Measurements from ENCODE around the gene RELT. TPM values are rescaled to one million over a fixed set of nuclear protein-coding genes. Genes with fewer than 3 reads are reported as not detected.

The RELT gene
- total RNA-seq, 2 experiments from 2014 or later, result 22.0 to 24.6 TPM

GRCh38 chr11:73383249-73384124 lies 7.3 kb downstream of the RELT start:
- peaks cover 4% of the 10 kb centered on the region for H3K36me3 Mint-ChIP-seq (ENCODE audit: low read depth)
- peaks cover 81% of the 10 kb centered on the region for H3K4me1 Mint-ChIP-seq
- H3K9me3 Mint-ChIP-seq, result no peaks in the 10 kb centered on the region
- H3K4me3 Mint-ChIP-seq, result no peak overlapping the region
- H3K27ac Mint-ChIP-seq, result peak overlapping the region; percentile 89
- ChIA-PET CTCF (interaction anchor here (1.3 to 1.5 kb wide), 3 partner anchors 10 to 32 kb away, joined by 3 to 6 read pairs (median 4); no protein-coding TSS in a partner anchor), POLR2A (no interaction called here)
- no peaks in the 10 kb centered on the region for H3K27me3 Mint-ChIP-seq
- no peak for DNase-seq

GRCh38 chr11:73384125-73384441 lies 7.9 kb downstream of the RELT start:
- ChIA-PET POLR2A (no interaction called here), CTCF (interaction anchor here (1.3 to 1.9 kb wide), 2 partner anchors 9 to 12 kb away, joined by 8 to 9 read pairs; no protein-coding TSS in a partner anchor)
- H3K4me3 Mint-ChIP-seq, result no peak overlapping the region
- H3K36me3 Mint-ChIP-seq (ENCODE audit: low read depth), result peaks cover 4% of the 10 kb centered on the region
- peaks cover 75% of the 10 kb centered on the region for H3K4me1 Mint-ChIP-seq
- peak overlapping the region; percentile 89 for H3K27ac Mint-ChIP-seq
- H3K27me3 Mint-ChIP-seq, result no peaks in the 10 kb centered on the region
- H3K9me3 Mint-ChIP-seq, result no peaks in the 10 kb centered on the region
- DNase-seq, result no peak

GRCh38 chr11:73384531-73384871 lies 8.3 kb downstream of the RELT start:
- peak overlapping the region; percentile 26 for H3K4me3 Mint-ChIP-seq
- no peaks in the 10 kb centered on the region for H3K27me3 Mint-ChIP-seq
- no peaks in the 10 kb centered on the region for H3K9me3 Mint-ChIP-seq
- H3K27ac Mint-ChIP-seq, result peak overlapping the region; percentile 89
- ChIA-PET CTCF (interaction anchor here (1.2 to 1.9 kb wide), 4 partner anchors 9 to 33 kb away, joined by 5 to 9 read pairs (median 8); no protein-coding TSS in a partner anchor), POLR2A (no interaction called here)
- H3K4me1 Mint-ChIP-seq, result peaks cover 72% of the 10 kb centered on the region
- DNase-seq, result no peak
- H3K36me3 Mint-ChIP-seq (ENCODE audit: low read depth), result peaks cover 4% of the 10 kb centered on the region

- Mint-ChIP-seq H3K4me1 (peaks cover 70% of the 10 kb centered on the region), H3K27me3 (no peaks in the 10 kb centered on the region), H3K36me3 (ENCODE audit: low read depth) (peaks cover 8% of the 10 kb centered on the region), H3K4me3 (peak overlapping the region; percentile 26), H3K9me3 (no peaks in the 10 kb centered on the region), H3K27ac (peak overlapping the region; percentile 89)
- DNase-seq, result peak; percentile 49
- CTCF ChIA-PET, result interaction anchor here (1.2 to 1.9 kb wide), 5 partner anchors 8 to 276 kb away, joined by 3 to 9 read pairs (median 7); no protein-coding TSS in a partner anchor
- POLR2A ChIA-PET, result interaction anchor here (0.6 kb wide), 1 partner anchor 39 kb away, joined by 3 read pairs; no protein-coding TSS in a partner anchor
Measured at GRCh38 chr11:73384872-73385689, 8.9 kb downstream of the RELT start.

GRCh38 chr11:73386016-73386415 lies 9.8 kb downstream of the RELT start:
- peak overlapping the region; percentile 89 for H3K27ac Mint-ChIP-seq
- no peak for DNase-seq
- peaks cover 8% of the 10 kb centered on the region for H3K36me3 Mint-ChIP-seq (ENCODE audit: low read depth)
- H3K27me3 Mint-ChIP-seq, result no peaks in the 10 kb centered on the region
- H3K9me3 Mint-ChIP-seq, result no peaks in the 10 kb centered on the region
- peaks cover 69% of the 10 kb centered on the region for H3K4me1 Mint-ChIP-seq
- H3K4me3 Mint-ChIP-seq, result no peak overlapping the region
- POLR2A ChIA-PET, result no interaction called here
- CTCF ChIA-PET, result interaction anchor here (1.3 to 1.9 kb wide), 2 partner anchors 7 to 275 kb away, joined by 3 to 8 read pairs; no protein-coding TSS in a partner anchor

- H3K9me3 Mint-ChIP-seq, result no peaks in the 10 kb centered on the region
- peaks cover 66% of the 10 kb centered on the region for H3K4me1 Mint-ChIP-seq
- CTCF ChIA-PET, result interaction anchor here (1.0 kb wide), 1 partner anchor 35 kb away, joined by 5 read pairs; no protein-coding TSS in a partner anchor
- DNase-seq, result no peak
- peaks cover 8% of the 10 kb centered on the region for H3K36me3 Mint-ChIP-seq (ENCODE audit: low read depth)
- H3K4me3 Mint-ChIP-seq, result no peak overlapping the region
- no peaks in the 10 kb centered on the region for H3K27me3 Mint-ChIP-seq
- POLR2A ChIA-PET, result no interaction called here
- peak overlapping the region; percentile 89 for H3K27ac Mint-ChIP-seq
Measured at GRCh38 chr11:73386546-73386945, 10.3 kb downstream of the RELT start.

- peak overlapping the region; percentile 89 for H3K27ac Mint-ChIP-seq
- ChIA-PET POLR2A (no interaction called here), CTCF (interaction anchor here (1.4 kb wide), 1 partner anchor 239 kb away, joined by 3 read pairs; no protein-coding TSS in a partner anchor)
- peaks cover 58% of the 10 kb centered on the region for H3K4me1 Mint-ChIP-seq
- no peak for DNase-seq
- no peaks in the 10 kb centered on the region for H3K9me3 Mint-ChIP-seq
- H3K36me3 Mint-ChIP-seq (ENCODE audit: low read depth), result peaks cover 8% of the 10 kb centered on the region
- no peak overlapping the region for H3K4me3 Mint-ChIP-seq
- no peaks in the 10 kb centered on the region for H3K27me3 Mint-ChIP-seq
Measured at GRCh38 chr11:73387594-73388264, 11.5 kb downstream of the RELT start.

GRCh38 chr11:73388265-73389133 lies 12.3 kb downstream of the RELT start:
- H3K4me1 Mint-ChIP-seq, result peaks cover 53% of the 10 kb centered on the region
- no peaks in the 10 kb centered on the region for H3K27me3 Mint-ChIP-seq
- peaks cover 11% of the 10 kb centered on the region for H3K36me3 Mint-ChIP-seq (ENCODE audit: low read depth)
- no peaks in the 10 kb centered on the region for H3K9me3 Mint-ChIP-seq
- no peak for DNase-seq
- POLR2A ChIA-PET, result interaction anchor here (0.6 kb wide), 1 partner anchor 260 kb away, joined by 4 read pairs; no protein-coding TSS in a partner anchor
- CTCF ChIA-PET, result interaction anchor here (1.2 to 1.7 kb wide), 3 partner anchors 11 to 238 kb away, joined by 3 to 12 read pairs (median 4); no protein-coding TSS in a partner anchor
- no peak overlapping the region for H3K4me3 Mint-ChIP-seq
- peak overlapping the region; percentile 84 for H3K27ac Mint-ChIP-seq

- CTCF ChIA-PET, result interaction anchor here (1.0 to 1.7 kb wide), 5 partner anchors 10 to 237 kb away, joined by 3 to 12 read pairs (median 4); partner anchors contain the start of gene RELT
- Mint-ChIP-seq H3K4me1 (peaks cover 47% of the 10 kb centered on the region), H3K4me3 (no peak overlapping the region)
Measured at GRCh38 chr11:73389134-73389525, 12.9 kb downstream of the RELT start.

GRCh38 chr11:73389916-73390315 lies 13.7 kb downstream of the RELT start:
- no peak for DNase-seq
- Mint-ChIP-seq H3K4me1 (peaks cover 39% of the 10 kb centered on the region), H3K27me3 (no peaks in the 10 kb centered on the region), H3K9me3 (no peaks in the 10 kb centered on the region), H3K36me3 (ENCODE audit: low read depth) (peaks cover 14% of the 10 kb centered on the region), H3K27ac (peak overlapping the region; percentile 25), H3K4me3 (no peak overlapping the region)
- POLR2A ChIA-PET, result no interaction called here
- CTCF ChIA-PET, result interaction anchor here (1.0 to 1.7 kb wide), 6 partner anchors 9 to 39 kb away, joined by 3 to 12 read pairs (median 4); partner anchors contain the start of gene RELT

More at GRCh38 chr11:73389134-73389525, 12.9 kb downstream of the RELT start:
- no peaks in the 10 kb centered on the region for H3K27me3 Mint-ChIP-seq
- H3K27ac Mint-ChIP-seq, result no peak overlapping the region
- peaks cover 14% of the 10 kb centered on the region for H3K36me3 Mint-ChIP-seq (ENCODE audit: low read depth)
- POLR2A ChIA-PET, result no interaction called here
- DNase-seq, result no peak
- H3K9me3 Mint-ChIP-seq, result no peaks in the 10 kb centered on the region
